NCI-H446 treated with DMSO at 0.1 percent for 48 hours (cell line): ENCODE results near the gene TBP.
"Not testable (repeated sequence)": the region's sequence is repeated elsewhere in the genome, so short reads cannot be mapped to it uniquely, and the experiment has no call there.

Experiments used
- DNase-seq: peaks from one replicate; lab custom pipeline; 2025; lab: John Stamatoyannopoulos, UW

The TBP gene

DNA sequence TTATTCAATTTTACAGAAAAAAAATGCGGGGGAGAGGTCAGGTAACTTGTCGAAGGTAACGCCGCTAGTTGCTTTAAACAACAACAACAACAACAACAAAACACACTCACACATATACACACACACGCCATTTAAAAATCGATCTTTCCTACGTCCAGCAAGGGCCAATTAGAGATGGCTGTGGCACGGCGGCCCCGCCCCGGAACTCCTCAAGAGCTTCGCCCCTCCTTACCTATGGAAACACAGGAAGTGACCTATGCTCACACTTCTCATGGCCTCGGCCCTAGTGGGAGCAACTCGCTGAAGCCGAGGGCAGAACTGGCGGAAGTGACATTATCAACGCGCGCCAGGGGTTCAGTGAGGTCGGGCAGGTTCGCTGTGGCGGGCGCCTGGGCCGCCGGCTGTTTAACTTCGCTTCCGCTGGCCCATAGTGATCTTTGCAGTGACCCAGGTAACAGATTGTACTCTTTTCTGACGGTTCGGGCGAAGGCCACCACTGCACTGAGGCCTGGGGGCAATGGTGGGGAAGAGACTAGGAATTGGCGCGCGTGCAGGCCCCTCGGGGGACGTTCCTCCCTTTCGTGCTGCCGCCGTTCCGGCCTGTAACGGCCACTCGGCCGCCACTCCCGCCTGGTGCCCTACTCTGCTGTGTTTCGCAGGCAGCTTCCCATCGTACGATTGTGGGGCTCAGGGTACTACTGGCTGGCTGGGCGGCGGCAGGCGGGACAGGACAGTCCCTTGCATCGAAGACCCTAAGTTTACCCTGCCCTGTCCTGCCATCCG is at the start of gene TBP:
TSS of gene TBP (plus strand) at position 357 of the 783 bp plus-strand sequence. CDS start 2,661 bp downstream, outside the sequence.
- DNase-seq = peak; percentile 95

- no peak for DNase-seq
These were observed 49.7 kb upstream of the TBP start for GRCh38 chr6:170504479-170504878.

GRCh38 chr6:170505306-170505705 is 48.9 kb upstream of the TBP start:
- no peak for DNase-seq

DNA sequence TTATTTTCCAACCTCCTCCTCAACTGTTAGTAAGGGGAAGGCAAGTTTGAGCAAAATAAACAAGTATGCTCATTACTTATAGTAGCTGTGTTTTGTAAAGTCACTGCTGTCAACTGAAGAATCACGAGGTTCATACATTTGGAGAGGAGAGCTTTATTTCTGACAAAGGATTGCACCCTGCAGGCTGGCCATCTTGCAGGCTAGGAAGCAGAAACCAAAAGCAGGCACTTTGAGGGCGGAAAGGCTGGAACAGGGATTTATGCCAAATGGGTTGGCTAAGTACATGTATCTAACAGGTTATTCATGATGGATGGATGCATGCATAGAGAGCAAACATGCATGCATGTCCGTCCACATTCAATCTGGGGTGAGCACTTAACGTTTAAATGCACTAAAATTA is 47.7 kb upstream of the TBP start:
- DNase-seq = no peak

- not testable (repeated sequence) for DNase-seq
These were observed 46.4 kb upstream of the TBP start for GRCh38 chr6:170507728-170508127.

DNA sequence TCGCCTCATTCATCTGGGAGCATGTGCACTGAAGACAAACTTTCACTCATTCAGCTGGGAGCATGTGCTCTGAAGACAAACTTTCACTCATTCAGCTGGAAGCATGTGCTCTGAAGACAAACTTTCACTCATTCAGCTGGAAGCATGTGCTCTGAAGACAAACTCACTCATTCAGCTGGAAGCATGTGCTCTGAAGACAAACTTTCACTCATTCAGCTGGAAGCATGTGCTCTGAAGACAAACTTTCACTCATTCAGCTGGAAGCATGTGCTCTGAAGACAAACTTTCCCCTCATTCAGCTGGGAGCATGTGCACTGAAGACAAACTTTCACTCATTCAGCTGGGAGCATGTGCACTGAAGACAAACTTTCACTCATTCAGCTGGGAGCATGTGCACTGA is 45.9 kb upstream of the TBP start:
- DNase-seq = not testable (repeated sequence)

DNA sequence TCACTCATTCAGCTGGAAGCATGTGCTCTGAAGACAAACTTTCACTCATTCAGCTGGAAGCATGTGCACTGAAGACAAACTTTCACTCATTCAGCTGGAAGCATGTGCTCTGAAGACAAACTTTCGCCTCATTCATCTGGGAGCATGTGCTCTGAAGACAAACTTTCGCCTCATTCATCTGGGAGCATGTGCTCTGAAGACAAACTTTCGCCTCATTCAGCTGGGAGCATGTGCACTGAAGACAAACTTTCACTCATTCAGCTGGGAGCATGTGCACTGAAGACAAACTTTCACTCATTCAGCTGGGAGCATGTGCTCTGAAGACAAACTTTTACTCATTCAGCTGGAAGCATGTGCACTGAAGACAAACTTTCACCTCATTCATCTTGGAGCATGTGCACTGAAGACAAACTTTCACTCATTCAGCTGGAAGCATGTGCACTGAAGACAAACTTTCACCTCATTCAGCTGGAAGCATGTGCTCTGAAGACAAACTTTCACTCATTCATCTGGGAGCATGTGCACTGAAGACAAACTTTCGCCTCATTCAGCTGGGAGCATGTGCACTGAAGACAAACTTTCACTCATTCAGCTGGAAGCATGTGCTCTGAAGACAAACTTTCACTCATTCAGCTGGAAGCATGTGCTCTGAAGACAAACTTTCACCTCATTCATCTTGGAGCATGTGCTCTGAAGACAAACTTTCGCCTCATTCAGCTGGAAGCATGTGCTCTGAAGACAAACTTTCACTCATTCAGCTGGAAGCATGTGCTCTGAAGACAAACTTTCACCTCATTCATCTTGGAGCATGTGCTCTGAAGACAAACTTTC is 45.1 kb upstream of the TBP start:
- DNase-seq = not testable (repeated sequence)

DNA sequence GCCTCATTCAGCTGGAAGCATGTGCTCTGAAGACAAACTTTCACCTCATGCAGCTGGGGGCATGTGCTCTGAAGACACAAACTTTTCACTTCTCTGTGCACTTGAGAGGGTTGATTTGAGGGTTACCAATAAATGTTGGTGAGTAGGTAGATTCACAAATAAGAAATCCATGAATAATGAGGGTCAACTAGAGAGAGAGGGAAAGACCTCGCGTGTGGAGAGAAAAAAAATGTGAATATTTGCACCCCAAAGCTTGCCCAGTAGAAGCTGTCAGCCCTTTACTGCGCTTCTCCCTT is 44.5 kb upstream of the TBP start:
- DNase-seq = no peak

DNA sequence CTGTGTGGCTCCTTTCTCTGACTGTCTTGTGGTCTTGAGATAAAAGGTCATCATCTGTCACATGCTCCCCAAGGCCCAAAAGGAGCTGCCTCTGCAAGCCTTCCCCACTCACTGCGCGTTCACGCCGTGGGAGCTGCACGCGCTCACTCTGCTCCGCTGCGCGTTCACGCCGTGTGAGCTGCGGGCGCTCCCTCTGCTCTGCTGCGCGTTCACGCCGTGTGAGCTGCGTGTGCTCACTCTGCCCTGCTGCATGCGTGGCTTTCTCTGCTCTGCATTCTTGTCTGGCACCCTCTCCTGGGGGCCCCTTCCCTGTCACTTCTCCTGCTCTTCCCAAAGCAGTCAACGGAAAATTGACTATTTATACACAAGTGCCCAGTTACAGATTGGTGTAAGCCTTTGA is 43.5 kb upstream of the TBP start:
- DNase-seq = no peak

GRCh38 chr6:170512249-170512648 is 41.9 kb upstream of the TBP start:
- no peak for DNase-seq

- DNase-seq = no peak
These were observed 39.3 kb upstream of the TBP start for GRCh38 chr6:170514908-170515307.

- DNase-seq = peak; percentile 25
These were observed 37.2 kb upstream of the TBP start for GRCh38 chr6:170516783-170517616.

GRCh38 chr6:170522565-170523183 is 31.5 kb upstream of the TBP start:
- DNase-seq = no peak

GRCh38 chr6:170523256-170524171 is 30.7 kb upstream of the TBP start:
- DNase-seq = no peak

DNA sequence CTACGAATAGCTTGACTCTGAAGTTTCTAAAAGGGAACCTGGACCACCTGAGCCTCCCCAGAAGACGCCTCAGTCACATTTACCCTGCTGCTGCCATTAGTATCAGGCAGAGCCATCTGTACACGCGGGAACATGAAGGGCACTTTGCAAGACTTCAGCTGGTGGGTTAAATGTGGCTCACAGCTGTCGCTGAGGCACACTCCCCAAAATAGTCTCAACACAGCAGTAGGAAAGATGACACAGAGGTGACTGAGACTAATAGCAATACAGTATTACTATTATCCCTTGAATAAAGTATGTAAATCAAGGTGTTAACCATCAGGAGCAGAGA is 30.0 kb upstream of the TBP start:
- no peak for DNase-seq

DNA sequence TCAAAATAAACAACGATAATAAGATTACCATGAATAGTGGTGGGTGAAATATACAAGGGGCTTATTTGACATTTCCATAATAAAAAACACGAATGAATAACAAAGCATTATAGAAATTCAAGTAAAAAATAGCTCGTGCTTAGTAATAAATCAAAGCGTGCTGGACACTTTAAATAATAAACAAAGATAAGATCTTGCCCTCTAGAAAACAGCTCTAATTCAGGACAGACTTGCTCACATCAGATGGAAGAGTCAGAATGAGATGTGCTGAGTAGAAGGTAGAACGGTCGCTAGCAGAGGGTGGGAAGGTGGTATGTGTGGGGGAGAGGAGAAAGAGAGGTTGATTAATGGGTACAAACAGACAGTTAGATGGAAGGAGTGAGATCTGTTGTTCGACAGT is 28.4 kb upstream of the TBP start:
- DNase-seq = no peak

GRCh38 chr6:170527995-170528394 is 26.2 kb upstream of the TBP start:
- not testable (repeated sequence) for DNase-seq

GRCh38 chr6:170529839-170530469 is 24.2 kb upstream of the TBP start:
- peak; percentile 17 for DNase-seq

DNA sequence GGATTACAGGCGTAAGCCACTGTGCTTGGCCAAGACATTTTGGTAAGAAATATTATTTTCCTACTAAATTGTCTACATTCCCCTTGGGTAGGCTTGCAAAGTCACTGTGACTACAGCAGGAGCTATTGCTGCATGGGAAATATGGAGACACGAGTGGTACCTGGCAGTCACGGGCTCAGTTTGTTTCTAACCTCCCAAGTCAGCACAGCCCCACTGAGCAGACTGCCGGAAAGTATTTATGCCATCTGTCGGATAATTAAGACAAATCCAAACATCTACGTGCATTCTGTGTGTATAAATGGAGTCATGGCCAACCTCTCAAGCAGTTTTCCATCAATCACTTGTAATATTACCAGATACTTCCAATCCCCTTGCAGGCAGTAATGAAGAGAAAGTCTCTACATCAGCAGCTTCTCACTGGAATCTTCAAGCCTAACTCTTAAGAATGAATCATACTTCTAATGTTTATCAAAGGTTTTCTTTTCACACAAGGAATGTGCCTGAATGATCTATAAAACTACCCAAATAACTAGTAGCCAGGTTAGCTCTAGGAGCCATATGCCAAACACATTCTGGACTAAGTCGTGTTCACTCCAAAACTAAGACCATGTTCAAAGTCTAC is 21.2 kb upstream of the TBP start:
- peak; percentile 2 for DNase-seq

DNA sequence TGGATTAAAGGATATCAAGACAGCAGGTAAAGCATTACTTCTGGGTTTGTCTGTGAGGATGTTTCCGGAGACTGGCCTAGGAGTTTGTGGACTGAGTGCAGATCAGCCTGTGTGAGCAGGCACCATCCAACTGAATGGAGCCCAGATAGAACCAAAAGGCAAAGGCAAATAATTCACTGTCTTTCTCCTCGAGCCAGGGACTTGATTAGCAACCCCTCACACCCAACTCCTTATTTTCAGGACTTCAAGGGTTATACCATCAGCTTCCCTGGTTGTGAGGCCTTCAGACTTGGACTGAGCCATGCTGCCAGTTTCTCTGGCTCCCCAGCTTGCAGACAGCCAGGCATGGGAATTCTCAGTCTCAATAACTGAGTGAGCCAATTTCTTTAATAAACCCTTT is 20.4 kb upstream of the TBP start:
- DNase-seq = no peak
